K562 (cell line): ENCODE measurements around the gene SHISA5. TPM values are rescaled to one million over a fixed set of nuclear protein-coding genes. Genes with fewer than 3 reads are reported as not detected.

Source experiments
- ATAC-seq: fragments of 200-7000 bp; cut with Tn5 transposase; 3 replicates; pipeline ENCODE4 v1.9.1; 2020; ENCODE audit warnings: moderate library complexity
- BruUV-seq: library from RNA; stranded (reverse); fragments of 400-500 nt; replicated peaks from 2 replicates; lab custom pipeline; 2021; lab: Mats Ljungman, UMichigan
- CTCF ChIA-PET: fragments of 300-600 bp; formaldehyde crosslinking; extraction: SDS; loops from one replicate; lab custom pipeline; 2021; ENCODE audit warnings: low intra/inter-chr PET ratio; lab: Yijun Ruan, JAX
- POLR2A ChIA-PET: fragments of 300-600, 350-650 bp; sonication (Branson Sonifier 250); formaldehyde crosslinking; extraction: SDS; loops from one replicate; lab custom pipeline; 2021; ENCODE audit warnings: antibody characterized with exemption, inconsistent platforms; lab: Yijun Ruan, JAX
- DNase-seq, 4 experiments: peaks; one replicate each; pipeline versions ENCODE4 v3.0.0 to v3.0.0-alpha.2; 2011 to 2018; ENCODE audit warnings: low spot score in 3 of 4, mixed read lengths in 3 of 4; ENCODE audit errors: extremely low read depth in 1 of 4
- FAIRE-seq: peaks from 2 replicates; lab custom pipeline; 2011; peaks lifted over from hg19 to GRCh38; lab: Jason Lieb, UNC
- H2AFZ ChIP-seq: 2 replicates; pipeline ENCODE4 v1.6.0; 2011; ENCODE audit warnings: low read depth, low read length, control low read depth, inconsistent platforms
- H3K27ac ChIP-seq: fragments of 200-600 bp; 3 replicates; pipeline ENCODE4 v1.8.0; 2011; ENCODE audit warnings: low read depth, mild to moderate bottlenecking, control low read depth, inconsistent platforms, low read length, moderate library complexity, mixed read lengths; ENCODE audit errors: extremely low read depth
- H3K27me3 ChIP-seq, 2 experiments: fragments of 300-600 bp in 1 of 2; 2 replicates in 1 of 2; 3 replicates in 1 of 2; pipeline versions ENCODE4 v1.6.0 to v1.8.0; 2011; ENCODE audit warnings: inconsistent platforms in 2 of 2, low read length in 2 of 2, mild to moderate bottlenecking in 1 of 2, mixed read lengths in 1 of 2, moderate library complexity in 1 of 2; ENCODE audit not compliant: control insufficient read depth in 2 of 2, insufficient read depth in 2 of 2
- H3K36me3 ChIP-seq: fragments of 300-600 bp; 3 replicates; pipeline ENCODE4 v1.8.0; 2011; ENCODE audit warnings: mild to moderate bottlenecking, low read length, inconsistent platforms; ENCODE audit not compliant: control insufficient read depth, insufficient read depth
- H3K4me1 ChIP-seq, 2 experiments: fragments of 200-600 bp in 1 of 2; replicated peaks in 1 of 2; 2 replicates in 1 of 2; 3 replicates in 1 of 2; pipeline versions ENCODE4 v1.5.1 to v1.8.0; 2011; ENCODE audit warnings: inconsistent platforms in 2 of 2, low read length in 2 of 2, mild to moderate bottlenecking in 1 of 2, mixed read lengths in 1 of 2, moderate library complexity in 1 of 2; ENCODE audit not compliant: control insufficient read depth in 2 of 2, insufficient read depth in 2 of 2
- H3K4me2 ChIP-seq: 2 replicates; pipeline ENCODE4 v1.6.1; 2011; ENCODE audit warnings: low read length, control low read depth, inconsistent platforms, mixed read lengths; ENCODE audit not compliant: insufficient read depth
- H3K4me3 ChIP-seq: fragments of 200-600 bp; sonication (generic), shearing (Covaris generic); 2 replicates; pipeline ENCODE4 v1.5.1; 2016; ENCODE audit warnings: control low read depth, inconsistent platforms
- H3K79me2 ChIP-seq: fragments of 200-600 bp; 3 replicates; pipeline ENCODE4 v1.8.0; 2011; ENCODE audit warnings: low read length, inconsistent platforms; ENCODE audit not compliant: control insufficient read depth, insufficient read depth
- H3K9ac ChIP-seq, 2 experiments: 2 replicates each; pipeline versions ENCODE4 v1.6.0 to v1.6.1; 2011; ENCODE audit warnings: low read depth in 2 of 2, low read length in 2 of 2, control low read depth in 1 of 2, inconsistent platforms in 1 of 2, mild to moderate bottlenecking in 1 of 2, mixed read lengths in 1 of 2; ENCODE audit not compliant: insufficient read depth in 1 of 2
- H3K9me1 ChIP-seq: one replicate; pipeline ENCODE4 v1.6.0; 2011; ENCODE audit warnings: inconsistent platforms, mild to moderate bottlenecking, low read length, moderate library complexity; ENCODE audit not compliant: control insufficient read depth, insufficient read depth
- H3K9me3 ChIP-seq: replicated peaks from 2 replicates; pipeline ENCODE4 v1.5.1; 2011; ENCODE audit warnings: low read depth, low read length, inconsistent platforms; ENCODE audit not compliant: control insufficient read depth, insufficient read depth
- H4K20me1 ChIP-seq: replicated peaks from 2 replicates; pipeline ENCODE4 v1.6.1; 2011; ENCODE audit warnings: low read length, inconsistent platforms, mixed read lengths; ENCODE audit not compliant: control insufficient read depth, insufficient read depth
- CBFA2T3 ChIP-seq: fragments of 450-650 bp; IDR thresholded peaks from 2 replicates; pipeline ENCODE4 v1.6.1; 2017
- DPF2 ChIP-seq: fragments of 450-650 bp; IDR thresholded peaks from 2 replicates; pipeline ENCODE4 v1.6.1; 2016
- E2F8 ChIP-seq: fragments of 450-650 bp; IDR thresholded peaks from 2 replicates; pipeline ENCODE4 v1.7.1; 2018; ENCODE audit warnings: mild to moderate bottlenecking, low read depth; ENCODE audit not compliant: partially characterized antibody
- GABPA ChIP-seq: fragments of 200-800 bp; sonication (Bioruptor generic); conservative IDR thresholded peaks from 2 replicates; pipeline ENCODE4 v1.6.1; 2016; ENCODE audit warnings: low read depth, missing genetic modification characterization, missing compliant biosample characterization
- NR2C1 ChIP-seq, 2 experiments: fragments of 450-650 bp; IDR thresholded peaks; 2 replicates each; pipeline ENCODE4 v1.6.1; 2017; ENCODE audit warnings: mild to moderate bottlenecking in 2 of 2, antibody characterized with exemption in 1 of 2, inconsistent platforms in 1 of 2, missing compliant biosample characterization in 1 of 2, missing genetic modification characterization in 1 of 2
- RB1 ChIP-seq: fragments of 450-650 bp; IDR thresholded peaks from 2 replicates; pipeline ENCODE4 v1.6.1; 2017; ENCODE audit warnings: low read depth, mild to moderate bottlenecking
- RBFOX2 ChIP-seq: fragments of 200-400 bp; formaldehyde crosslinking; IDR thresholded peaks from 2 replicates; pipeline ENCODE4 v1.6.1; 2017; ENCODE audit warnings: low read depth, mild to moderate bottlenecking, low read length, moderate library complexity
- SFPQ ChIP-seq: fragments of 200-400 bp; formaldehyde crosslinking; IDR thresholded peaks from 2 replicates; pipeline ENCODE4 v1.6.1; 2017; ENCODE audit warnings: mild to moderate bottlenecking, low read depth, low read length, moderate library complexity
- ZFP30 ChIP-seq: fragments of 250-450 bp; sonication (Bioruptor Pico); IDR thresholded peaks from 2 replicates; pipeline ENCODE4 v1.8.0; 2022; ENCODE audit warnings: moderate library complexity, mild to moderate bottlenecking, inconsistent platforms, borderline replicate concordance
- ZFP36 ChIP-seq: fragments of 150-350 bp; IDR thresholded peaks from 2 replicates; pipeline ENCODE4 v1.6.1; 2018; ENCODE audit warnings: low read length, low read depth; ENCODE audit not compliant: partially characterized antibody
- ZNF77 ChIP-seq: fragments of 250-450 bp; sonication (Bioruptor Pico); IDR thresholded peaks from 2 replicates; pipeline ENCODE4 v1.5.0; 2020
- ZNF785 ChIP-seq: fragments of 250-450 bp; sonication (Bioruptor Pico); IDR thresholded peaks from 2 replicates; pipeline ENCODE4 v1.4.0; 2020; ENCODE audit warnings: mild to moderate bottlenecking
- ZSCAN29 ChIP-seq: fragments of 450-650 bp; IDR thresholded peaks from 2 replicates; pipeline ENCODE4 v1.6.1; 2017
- WGBS: fragments of 100-300 bp; shearing (Covaris generic); methylation state at CpG from one replicate; pipeline ENCODE4 v1.1.6; 2016; ENCODE audit warnings: low coverage, mixed read lengths; ENCODE audit not compliant: insufficient coverage; ENCODE audit errors: missing lambda C conversion rate; 5-methylcytosine and 5-hydroxymethylcytosine counted together
- in situ Hi-C: fragments of 300-500 bp; cut with MboI; formaldehyde crosslinking; loops from 4 replicates; pipeline ENCODE4 v1.15.0; 2018; ENCODE audit warnings: inconsistent platforms, mixed read lengths
- intact Hi-C: fragments of 100-400 bp; cut with micrococcal nuclease; formaldehyde crosslinking; loops from 2 replicates; pipeline ENCODE4 v1.14.2; 2022
- polyA plus RNA-seq, 8 experiments: library from polyadenylated mRNA; depleted of rRNA in 4 of 8; stranded (reverse) in 5 of 8; unstranded in 3 of 8; fragments of >200 nt; fragmentation: Nextera tagmentation in 2 of 8; fragmentation: Illumina TruSeq in 1 of 8; extraction: Ambion mirVana in 2 of 8; extraction: Trizol in 1 of 8; gene quantifications; 2 replicates each; pipeline versions ENCODE4 v1.2.1 to v1.2.3, GENCODE V29; 2011 to 2014; ENCODE audit warnings: inconsistent platforms in 1 of 8, missing spikeins in 1 of 8
- total RNA-seq, 7 experiments: library from RNA; depleted of rRNA in 6 of 7; stranded (reverse); fragments of >200 nt in 6 of 7; fragmentation: Illumina TruSeq in 2 of 7; extraction: Trizol in 2 of 7; gene quantifications; 2 replicates each; pipeline versions ENCODE4 v1.2.1 to v1.2.3, GENCODE V29; 2011 to 2021; ENCODE audit warnings: low replicate concordance in 1 of 7
- TF ChIP-seq, protein P1 (sequence below): IDR thresholded peaks from 2 replicates; pipeline ENCODE4 v1.6.1; 2011; ENCODE audit warnings: borderline replicate concordance, low read depth, mild to moderate bottlenecking, moderate library complexity, low read length; ENCODE audit not compliant: insufficient read depth, poor library complexity, severe bottlenecking

SHISA5 gene
- total and polyA plus RNA-seq, 9 of the 15 experiments (the other 6 are each of a cell fraction or from before 2014, with no cell fraction given): 8.4 to 85.8 (median 56.1) TPM

GRCh38 chr3:48472923-48473616 lies 30.9 kb downstream of the SHISA5 start:
- H3K9ac ChIP-seq: peak overlapping the region; percentile 90 to 94
- H3K36me3 ChIP-seq: peaks cover 18% of the 10 kb centered on the region; the same call in 1 of the 3 replicates
- peak; percentile 97 for FAIRE-seq
- in situ Hi-C loops (no loop called here), intact Hi-C loops (loop anchor here (2.0 kb wide), 1 partner anchor 34 kb away; no protein-coding TSS in a partner anchor)
- no peaks in the 10 kb centered on the region for H3K27me3 ChIP-seq
- peak; percentile 91 to 93 (median 92) for DNase-seq
- WGBS: 3% methylated on average over 10 of the region's 17 CpGs
- H2AFZ ChIP-seq: peak overlapping the region; percentile 99
- no peaks in the 10 kb centered on the region for H3K9me1 ChIP-seq
- ChIA-PET CTCF (no interaction called here), POLR2A (interaction anchor here (0.6 to 2.5 kb wide), 12 partner anchors 11 to 179 kb away, joined by 3 to 7 read pairs (median 4); partner anchors contain the start of genes ATRIP, CCDC51, SHISA5 and SLC26A6)
- peaks cover 24% of the 10 kb centered on the region for H3K79me2 ChIP-seq
- H3K9me3 ChIP-seq: no peaks in the 10 kb centered on the region
- no peaks in the 10 kb centered on the region for H4K20me1 ChIP-seq
- BruUV-seq: no TSS peak
- H3K4me1 ChIP-seq: peaks cover 5 to 42% of the 10 kb centered on the region in 2 experiments; a peak in 4 of 5 replicates
- H3K4me2 ChIP-seq: peak overlapping the region; percentile 94
- peak; percentile 96 for ATAC-seq
- H3K27ac ChIP-seq: peak overlapping the region; percentile 99
- H3K4me3 ChIP-seq: peak overlapping the region; percentile 46
- no peak for TF ChIP-seq ZNF77 (CRISPR knock-in tag)
- TF ChIP-seq SFPQ: no peak
- TF ChIP-seq RBFOX2: peak; percentile 80
- TF ChIP-seq NR2C1 (IDR thresholded peaks at IDR 0.05): no peak
- 0 out of 2 replicates have a peak, but pooled peaks have one; percentile 6 for TF ChIP-seq NR2C1 (tag; IDR thresholded peaks at IDR 0.05)
- TF ChIP-seq ZNF785: no peak
- TF ChIP-seq GABPA (tag): peak; percentile 72
- TF ChIP-seq, protein P1, sequence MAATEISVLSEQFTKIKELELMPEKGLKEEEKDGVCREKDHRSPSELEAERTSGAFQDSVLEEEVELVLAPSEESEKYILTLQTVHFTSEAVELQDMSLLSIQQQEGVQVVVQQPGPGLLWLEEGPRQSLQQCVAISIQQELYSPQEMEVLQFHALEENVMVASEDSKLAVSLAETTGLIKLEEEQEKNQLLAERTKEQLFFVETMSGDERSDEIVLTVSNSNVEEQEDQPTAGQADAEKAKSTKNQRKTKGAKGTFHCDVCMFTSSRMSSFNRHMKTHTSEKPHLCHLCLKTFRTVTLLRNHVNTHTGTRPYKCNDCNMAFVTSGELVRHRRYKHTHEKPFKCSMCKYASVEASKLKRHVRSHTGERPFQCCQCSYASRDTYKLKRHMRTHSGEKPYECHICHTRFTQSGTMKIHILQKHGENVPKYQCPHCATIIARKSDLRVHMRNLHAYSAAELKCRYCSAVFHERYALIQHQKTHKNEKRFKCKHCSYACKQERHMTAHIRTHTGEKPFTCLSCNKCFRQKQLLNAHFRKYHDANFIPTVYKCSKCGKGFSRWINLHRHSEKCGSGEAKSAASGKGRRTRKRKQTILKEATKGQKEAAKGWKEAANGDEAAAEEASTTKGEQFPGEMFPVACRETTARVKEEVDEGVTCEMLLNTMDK: peak; percentile 37
- peak; percentile 39 for TF ChIP-seq E2F8
- TF ChIP-seq ZFP30 (CRISPR knock-in tag): no peak
- peak; percentile 23 for TF ChIP-seq CBFA2T3
- TF ChIP-seq ZFP36: no peak
- 0 out of 2 replicates have a peak, but pooled peaks have one; percentile 27 for TF ChIP-seq RB1
- TF ChIP-seq ZSCAN29: no peak
- peak; percentile 81 for TF ChIP-seq DPF2
